Stimulated activated CD4-positive, alpha-beta T cell treated with anti-CD3 and anti-CD28 coated beads, Interleukin-1b, Interleukin-23, amount 100 ng/mL, for 48 hours (primary cell): ENCODE measurements around the gene GTF3C4.

Experiments
- DNase-seq: peaks from one replicate; pipeline ENCODE4 v3.0.0-alpha.2; 2020

Gene GTF3C4, protein sequence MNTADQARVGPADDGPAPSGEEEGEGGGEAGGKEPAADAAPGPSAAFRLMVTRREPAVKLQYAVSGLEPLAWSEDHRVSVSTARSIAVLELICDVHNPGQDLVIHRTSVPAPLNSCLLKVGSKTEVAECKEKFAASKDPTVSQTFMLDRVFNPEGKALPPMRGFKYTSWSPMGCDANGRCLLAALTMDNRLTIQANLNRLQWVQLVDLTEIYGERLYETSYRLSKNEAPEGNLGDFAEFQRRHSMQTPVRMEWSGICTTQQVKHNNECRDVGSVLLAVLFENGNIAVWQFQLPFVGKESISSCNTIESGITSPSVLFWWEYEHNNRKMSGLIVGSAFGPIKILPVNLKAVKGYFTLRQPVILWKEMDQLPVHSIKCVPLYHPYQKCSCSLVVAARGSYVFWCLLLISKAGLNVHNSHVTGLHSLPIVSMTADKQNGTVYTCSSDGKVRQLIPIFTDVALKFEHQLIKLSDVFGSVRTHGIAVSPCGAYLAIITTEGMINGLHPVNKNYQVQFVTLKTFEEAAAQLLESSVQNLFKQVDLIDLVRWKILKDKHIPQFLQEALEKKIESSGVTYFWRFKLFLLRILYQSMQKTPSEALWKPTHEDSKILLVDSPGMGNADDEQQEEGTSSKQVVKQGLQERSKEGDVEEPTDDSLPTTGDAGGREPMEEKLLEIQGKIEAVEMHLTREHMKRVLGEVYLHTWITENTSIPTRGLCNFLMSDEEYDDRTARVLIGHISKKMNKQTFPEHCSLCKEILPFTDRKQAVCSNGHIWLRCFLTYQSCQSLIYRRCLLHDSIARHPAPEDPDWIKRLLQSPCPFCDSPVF

DNA sequence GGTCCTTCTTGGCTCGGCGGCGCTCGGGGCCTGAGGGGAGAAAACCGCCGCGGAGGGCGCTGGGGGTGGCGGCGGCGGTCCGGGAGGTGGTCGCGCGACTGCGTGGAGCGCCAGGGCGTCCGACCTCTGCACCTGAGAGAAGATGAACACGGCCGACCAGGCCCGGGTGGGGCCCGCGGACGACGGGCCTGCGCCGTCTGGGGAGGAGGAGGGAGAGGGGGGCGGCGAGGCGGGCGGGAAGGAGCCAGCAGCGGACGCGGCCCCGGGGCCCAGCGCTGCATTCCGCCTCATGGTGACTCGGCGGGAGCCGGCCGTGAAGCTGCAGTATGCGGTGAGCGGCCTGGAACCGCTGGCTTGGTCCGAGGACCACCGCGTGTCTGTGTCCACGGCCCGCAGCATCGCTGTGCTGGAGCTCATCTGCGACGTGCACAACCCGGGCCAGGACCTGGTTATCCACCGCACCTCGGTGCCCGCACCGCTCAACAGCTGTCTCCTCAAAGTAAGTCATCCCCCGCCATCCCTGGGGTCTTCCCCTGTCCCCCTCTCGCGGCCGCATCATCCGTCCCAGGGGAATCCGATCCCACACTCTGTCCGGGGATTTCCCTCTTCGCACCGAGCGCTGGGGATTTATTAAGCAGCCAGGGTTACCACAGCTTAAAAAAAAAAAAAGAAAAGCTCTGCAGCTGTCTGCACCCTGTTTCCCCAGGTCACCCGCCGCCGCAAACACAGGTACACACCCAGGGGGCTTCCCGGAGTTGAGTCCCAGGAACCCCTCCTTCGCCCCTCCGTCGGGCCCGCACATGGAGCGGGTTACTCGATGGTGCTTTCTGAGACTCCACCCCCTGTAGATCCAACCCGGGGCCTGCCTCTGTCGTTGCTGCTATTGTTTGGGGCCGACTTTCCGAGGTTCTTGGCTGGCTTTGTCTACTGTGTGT, at the start of gene GTF3C4:
TSS of gene GTF3C4 (plus strand) at position 8 of the 935 bp plus-strand sequence. CDS start at position 143, 135 bp downstream.
- DNase-seq = peak; percentile 50

- no peak for DNase-seq
These were observed 48.1 kb upstream of the GTF3C4 start for GRCh38 chr9:132622159-132622558.

GRCh38 chr9:132626285-132626684, 44.0 kb upstream of the GTF3C4 start:
- DNase-seq = no peak

GRCh38 chr9:132627106-132627505, 43.2 kb upstream of the GTF3C4 start:
- DNase-seq = no peak

DNA sequence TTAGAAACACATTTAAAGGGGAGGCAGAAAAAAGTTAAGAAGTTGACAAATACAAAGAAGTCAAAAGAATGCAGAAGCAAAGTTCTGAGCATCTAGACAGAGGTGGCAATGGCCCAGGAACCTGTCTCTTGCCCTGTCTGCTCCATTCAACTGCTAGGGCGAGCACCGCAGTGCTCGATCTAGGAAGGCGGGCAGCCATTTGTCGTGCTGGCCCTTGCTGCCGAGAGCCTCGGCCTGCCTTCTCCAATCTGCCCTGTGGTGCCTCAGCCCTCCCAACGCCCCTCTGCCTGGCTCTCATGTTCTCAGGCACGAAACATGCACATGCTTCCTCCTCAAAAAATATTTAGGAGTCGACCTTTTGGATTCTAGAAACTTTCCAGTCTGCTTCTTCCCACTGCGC, 42.7 kb upstream of the GTF3C4 start:
- no peak for DNase-seq

DNA sequence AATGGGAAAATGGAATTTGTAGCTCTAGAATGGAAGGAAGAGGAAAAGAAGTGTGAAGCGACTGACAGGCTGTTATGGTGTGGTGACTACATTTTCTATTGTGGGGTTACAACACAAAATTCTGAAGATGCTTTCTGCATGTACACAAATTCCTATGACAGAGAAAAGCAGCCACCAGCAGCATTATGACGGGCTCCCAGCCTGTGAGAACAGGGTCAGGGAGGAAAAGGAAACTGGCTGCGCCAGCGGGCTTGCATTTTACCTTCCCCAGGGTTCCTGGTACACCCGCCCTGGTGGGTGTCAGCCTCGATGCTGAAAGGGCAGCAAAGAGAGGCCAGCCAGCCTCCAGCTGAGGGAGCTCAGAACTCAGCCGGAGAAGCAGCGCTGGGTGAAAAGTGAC, 41.5 kb upstream of the GTF3C4 start:
- DNase-seq = no peak

- DNase-seq = no peak
These were observed 40.1 kb upstream of the GTF3C4 start for GRCh38 chr9:132630116-132630515.

DNA sequence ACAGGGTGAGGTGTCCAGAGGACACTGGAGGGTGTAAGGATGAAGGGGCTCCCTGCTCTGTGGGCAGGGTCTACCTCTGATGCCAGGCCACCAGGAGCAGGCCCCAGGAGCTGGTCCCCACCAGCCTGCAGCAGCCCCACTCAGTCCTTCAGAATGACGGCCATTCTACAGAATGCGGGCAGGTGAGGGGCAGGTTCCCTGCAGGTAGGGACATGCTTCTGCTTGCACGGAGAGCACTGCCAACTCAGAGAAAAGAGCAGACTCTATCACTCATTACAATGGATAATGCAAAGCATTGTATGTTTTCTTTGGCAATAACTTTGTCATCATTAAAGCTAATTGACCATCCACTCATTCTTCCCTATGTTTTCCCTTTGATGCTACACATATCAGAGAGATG, 39.5 kb upstream of the GTF3C4 start:
- DNase-seq = no peak

GRCh38 chr9:132631280-132631679, 39.0 kb upstream of the GTF3C4 start:
- DNase-seq = no peak

GRCh38 chr9:132631685-132632084, 38.6 kb upstream of the GTF3C4 start:
- DNase-seq = no peak

GRCh38 chr9:132632413-132633129, 37.7 kb upstream of the GTF3C4 start:
- DNase-seq = no peak

DNA sequence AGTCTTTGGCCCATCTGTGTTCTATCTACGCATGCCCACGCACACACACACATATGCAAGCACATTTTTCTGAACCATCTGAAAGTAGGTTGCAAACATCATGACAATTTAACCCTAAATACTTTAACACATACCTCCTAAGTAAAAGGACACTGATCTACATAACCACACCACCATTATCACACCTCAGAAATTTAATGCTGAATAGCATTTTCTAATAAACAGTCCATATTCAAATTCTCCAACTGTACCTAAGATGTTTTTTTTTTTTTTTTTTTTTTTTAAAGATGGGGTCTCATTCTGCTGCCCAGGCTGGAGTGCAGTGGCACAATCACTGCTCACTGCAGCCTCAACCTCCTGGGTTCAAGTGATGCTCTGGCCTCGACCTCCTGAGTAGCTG, 35.9 kb upstream of the GTF3C4 start:
- no peak for DNase-seq

DNA sequence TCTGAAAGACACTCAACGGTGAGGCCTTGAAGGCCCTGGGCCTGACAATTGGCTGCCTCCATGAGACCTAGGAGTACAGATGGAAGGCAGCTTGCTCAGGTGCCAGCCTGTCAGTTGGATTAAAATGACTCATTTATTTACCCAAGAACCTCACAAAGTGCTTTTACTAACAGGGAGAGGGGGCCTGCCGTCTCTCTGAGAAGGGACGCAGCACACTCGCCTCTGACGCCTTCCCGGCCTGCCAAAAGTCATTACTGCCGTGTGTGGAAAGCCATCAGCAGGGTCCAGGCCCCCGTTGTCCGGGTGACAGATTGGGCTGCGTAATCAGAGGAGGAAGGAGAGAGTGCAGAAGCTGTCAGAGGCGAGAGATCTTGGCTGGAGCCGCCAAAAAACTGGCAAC, 32.9 kb upstream of the GTF3C4 start:
- DNase-seq = no peak

- no peak for DNase-seq
These were observed 32.5 kb upstream of the GTF3C4 start for GRCh38 chr9:132637801-132638200.

- DNase-seq = no peak
These were observed 32.0 kb upstream of the GTF3C4 start for GRCh38 chr9:132638240-132638639.

GRCh38 chr9:132639322-132639721, 30.9 kb upstream of the GTF3C4 start:
- DNase-seq = no peak

GRCh38 chr9:132641216-132641615, 29.0 kb upstream of the GTF3C4 start:
- DNase-seq = no peak

DNA sequence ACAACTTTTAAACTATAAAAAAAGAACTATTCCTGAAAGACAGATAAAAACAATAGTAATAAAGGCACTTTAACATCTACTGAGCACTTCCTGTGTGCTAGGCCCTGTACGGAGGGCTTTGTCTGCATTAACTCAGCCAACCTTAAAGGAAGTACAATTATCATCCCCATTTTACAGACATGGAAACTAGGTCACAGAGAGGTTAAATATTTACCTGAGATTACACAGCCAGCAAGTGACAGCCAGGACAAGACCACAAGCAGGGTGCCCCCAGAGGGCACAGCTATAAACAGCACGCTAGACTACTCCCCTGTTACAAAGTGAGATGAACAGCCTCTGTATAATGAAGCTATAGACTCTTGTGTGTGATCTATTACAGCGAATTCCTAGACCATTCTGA, 26.0 kb upstream of the GTF3C4 start:
- DNase-seq = no peak

DNA sequence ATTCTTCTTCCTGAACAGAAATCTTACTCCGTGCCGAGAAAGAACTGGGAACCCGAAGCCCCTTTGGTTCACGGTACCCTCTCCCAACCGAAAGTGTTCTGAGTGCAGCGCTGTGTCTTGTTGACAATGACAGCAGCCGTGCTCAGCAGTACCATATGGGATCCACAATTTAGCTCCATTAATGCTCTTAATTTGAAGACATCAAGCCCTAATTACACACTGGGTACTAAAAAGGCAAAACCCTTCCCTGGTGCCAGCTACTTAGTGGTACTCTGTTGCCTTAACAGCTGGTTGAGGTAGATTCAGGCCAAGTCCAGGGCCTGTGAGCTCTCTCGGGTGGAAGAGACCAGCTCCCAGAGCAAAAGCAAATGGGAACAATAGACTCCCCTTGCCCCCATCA, 25.0 kb upstream of the GTF3C4 start:
- DNase-seq = no peak

- DNase-seq = no peak
These were observed 24.6 kb upstream of the GTF3C4 start for GRCh38 chr9:132645711-132646110.

DNA sequence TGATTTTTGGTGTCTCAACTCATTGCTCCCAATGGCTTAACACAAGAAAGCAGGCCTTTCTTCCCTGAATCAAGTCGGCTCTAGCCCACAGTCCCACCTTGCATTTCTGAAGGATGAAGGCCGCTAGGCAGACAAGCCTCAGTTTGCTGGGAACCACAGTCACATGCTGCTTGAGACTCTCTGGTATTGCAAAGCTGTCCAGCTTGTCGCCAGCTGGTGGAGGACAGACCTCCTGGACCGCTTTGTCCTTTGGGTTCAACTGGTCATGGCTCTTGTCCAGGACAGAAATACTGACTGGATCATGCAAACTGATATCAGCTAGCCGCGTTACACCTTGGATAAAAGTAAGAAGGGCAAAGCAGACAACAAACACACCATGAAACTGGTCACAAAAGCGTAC, 23.5 kb upstream of the GTF3C4 start:
- DNase-seq = no peak

DNA sequence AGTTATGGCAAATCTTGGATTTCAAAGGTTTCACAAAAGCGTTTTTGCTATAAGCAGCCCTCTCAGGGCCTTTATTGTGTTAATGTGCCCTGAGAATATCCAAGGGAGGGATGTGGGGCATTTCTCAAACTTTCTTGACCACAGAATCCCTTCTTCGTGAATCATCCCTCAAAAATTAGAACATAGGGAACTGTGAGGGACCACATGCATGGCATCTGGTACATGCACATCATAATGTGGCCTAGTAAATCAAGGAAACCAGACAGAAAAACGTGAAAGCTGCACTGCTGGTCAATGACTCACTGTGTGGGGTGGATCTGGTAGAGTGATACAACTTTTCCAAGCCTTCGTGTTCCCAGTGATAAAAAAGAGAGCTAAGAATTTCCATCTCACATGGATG, 22.9 kb upstream of the GTF3C4 start:
- DNase-seq = peak; percentile 2
